ENCODE measurements around the gene ZSCAN22. TPM values are rescaled to one million over a fixed set of nuclear protein-coding genes. Genes with fewer than 3 reads are reported as not detected.

ZSCAN22 gene
- total and polyA plus RNA-seq, 2 of the 4 experiments (the other 2 are of a cell fraction): 2.2 to 2.5 TPM

- ChIA-PET CTCF (no interaction called here), POLR2A (ENCODE audit: unreplicated experiment) (no interaction called here)
Measured at GRCh38 chr19:58345558-58345957, 18.8 kb downstream of the ZSCAN22 start.

More at GRCh38 chr19:58345558-58345957, 18.8 kb downstream of the ZSCAN22 start:
- dilution Hi-C loops (cut with HindIII; ENCODE audit: low sequenced_read_pairs, unreplicated experiment) (no loop called here), in situ Hi-C loops (cut with MboI; ENCODE audit: low sequenced_read_pairs) (no loop called here), intact Hi-C loops (cut with micrococcal nuclease) (no loop called here)
- Histone ChIP-seq H3K9me1 (ENCODE audit: insufficient read depth, low read length) (peaks cover 11% of the 10 kb centered on the region; the same call in 1 of the 2 replicates), H2BK20ac (ENCODE audit: low read depth, low read length) (no peak overlapping the region), H2BK120ac (ENCODE audit: low read depth, low read length) (no peak overlapping the region), H3K23ac (ENCODE audit: low read depth, low read length) (no peak overlapping the region), H3K4me1 (ENCODE audit: control insufficient read depth, insufficient read depth, low read length) (peaks cover 6% of the 10 kb centered on the region; the same call in 1 of the 2 replicates), H3K9me3 (ENCODE audit: control insufficient read depth, insufficient read depth, low read length) (no peaks in the 10 kb centered on the region), H4K91ac (ENCODE audit: insufficient read depth, low read depth, low read length) (no peak overlapping the region), H2AFZ (replicated peaks; ENCODE audit: low read length, poor library complexity) (no peak overlapping the region), H3K14ac (replicated peaks; ENCODE audit: low read depth, low read length) (no peak overlapping the region), H4K8ac (ENCODE audit: low read depth in 2 of 2, low read length in 2 of 2) (no peak overlapping the region), H3K18ac (ENCODE audit: low read depth, low read length) (no peak overlapping the region), H2AK5ac (ENCODE audit: low read depth, low read length) (peak overlapping the region; percentile 1; the same call in 1 of the 2 replicates), H3K79me1 (ENCODE audit: low read depth in 1 of 2, low read length in 2 of 2) (peaks cover 23 to 51% of the 10 kb centered on the region in 2 experiments), H3K36me3 (ENCODE audit: control insufficient read depth, insufficient read depth, low read length) (peaks cover 5% of the 10 kb centered on the region), H3K56ac (ENCODE audit: extremely low read depth, insufficient read depth, low read length) (no peak overlapping the region), H3K27me3 (ENCODE audit: control insufficient read depth, insufficient read depth, low read length) (no peaks in the 10 kb centered on the region), H3K4me2 (ENCODE audit: low read depth, low read length) (no peak overlapping the region), H2BK5ac (ENCODE audit: low read depth, low read length, poor library complexity, severe bottlenecking) (no peak overlapping the region), H2BK15ac (ENCODE audit: low read depth, low read length) (no peak overlapping the region), H3K9ac (ENCODE audit: low read depth, low read length) (no peak overlapping the region), H4K5ac (ENCODE audit: low read depth, low read length) (no peak overlapping the region), H3K4me3 (ENCODE audit: insufficient read depth, low read depth, low read length) (no peak overlapping the region), H2AK9ac (replicated peaks; ENCODE audit: low read depth, low read length, poor library complexity) (no peak overlapping the region), H4K20me1 (ENCODE audit: insufficient read depth, low read length) (peaks cover 12% of the 10 kb centered on the region; the same call in 1 of the 2 replicates), H3K4ac (ENCODE audit: low read depth, low read length) (no peak overlapping the region), H3K27ac (ENCODE audit: insufficient read depth, low read length) (no peak overlapping the region)
- ATAC-seq (ENCODE audit: low read depth): no peak
- DNase-seq: no peak
- no CpG with 5 or more reads among the region's 5 CpGs for WGBS, 2 experiments (ENCODE audit: extremely low coverage in 2 of 2, insufficient read length in 1 of 2)
- BruUV-seq (replicated peaks): no TSS peak
- TF ChIP-seq BHLHE40 (IDR thresholded peaks at IDR 0.05; ENCODE audit: low read depth, low read length) (no peak), CHD1 (IDR thresholded peaks at IDR 0.05; ENCODE audit: low read depth, low read length) (no peak), RCOR1 (IDR thresholded peaks at IDR 0.05; ENCODE audit: insufficient replicate concordance, low read length) (no peak)
